Stimulated activated CD4-positive, alpha-beta T cell treated with anti-CD3 and anti-CD28 coated beads, Interleukin-4, amount 100 ng/mL, for 4 hours (primary cell): ENCODE measurements around the gene TMEM95.

Experiments used
- DNase-seq, 2 experiments: peaks; one replicate each; pipeline ENCODE4 v3.0.0-alpha.2; 2020

Gene TMEM95

GRCh38 chr17:7405350-7406234, 50.6 kb downstream of the TMEM95 start:
- no peak for DNase-seq

- no peak for DNase-seq
Observed at GRCh38 chr17:7406235-7406825, 51.4 kb downstream of the TMEM95 start.
